Measurements from ENCODE around the gene AHI1. TPM values are rescaled to one million over a fixed set of nuclear protein-coding genes. Genes with fewer than 3 reads are reported as not detected.

The AHI1 gene
- total RNA-seq, 1 experiment from 2014 or later: 14.1 TPM

DNA sequence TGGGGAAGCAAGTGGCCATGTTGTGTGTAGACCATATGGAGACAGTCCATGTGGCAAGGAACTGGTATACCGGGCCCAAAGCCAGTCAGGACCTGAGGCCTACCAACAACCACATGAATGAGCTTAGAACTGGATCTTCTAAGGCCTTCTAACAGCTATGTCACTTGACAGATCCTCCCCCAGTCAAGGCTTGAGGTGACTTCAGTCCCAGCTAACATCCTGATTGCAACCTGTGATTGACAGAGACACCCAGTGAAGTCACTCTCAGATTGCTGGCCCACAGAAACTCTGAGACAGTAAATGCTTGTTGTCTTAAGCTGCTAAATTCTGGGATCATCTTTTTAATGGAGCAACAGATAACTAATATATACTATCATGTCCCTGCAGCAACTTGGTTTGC is 32.9 kb downstream of the AHI1 start:
- H4K20me1 ChIP-seq (ENCODE audit: insufficient read depth, low read depth, low read length): no peaks in the 10 kb centered on the region
- no peak overlapping the region for H2AFZ ChIP-seq (ENCODE audit: low read length)
- H3K36me3 ChIP-seq (ENCODE audit: insufficient read depth, low read length): peaks cover 6% of the 10 kb centered on the region; the same call in 1 of the 2 replicates
- no peak overlapping the region for H3K4me3 ChIP-seq (ENCODE audit: low read length)
- peaks cover 12% of the 10 kb centered on the region; the same call in 1 of the 2 replicates for H3K79me2 ChIP-seq (ENCODE audit: low read length)
- DNase-seq: peak; percentile 46
- H3K27ac ChIP-seq (ENCODE audit: low read length): peak overlapping the region; percentile 71
- no peak overlapping the region for H3K9ac ChIP-seq (ENCODE audit: low read length)
- no peak overlapping the region for H3K4me2 ChIP-seq (ENCODE audit: low read depth, low read length, poor library complexity, severe bottlenecking)
- no peaks in the 10 kb centered on the region for H3K9me2 ChIP-seq (replicated peaks; ENCODE audit: insufficient read depth, low read length)
- H3K9me3 ChIP-seq (ENCODE audit: low read length): no peaks in the 10 kb centered on the region
- H3K4me1 ChIP-seq (ENCODE audit: low read length): peaks cover 21% of the 10 kb centered on the region
- H3K27me3 ChIP-seq (ENCODE audit: low read length): no peaks in the 10 kb centered on the region

- H3K9ac ChIP-seq (ENCODE audit: low read length): no peak overlapping the region
- H3K4me2 ChIP-seq (ENCODE audit: low read depth, low read length, poor library complexity, severe bottlenecking): no peak overlapping the region
- H3K9me3 ChIP-seq (ENCODE audit: low read length): no peaks in the 10 kb centered on the region
- no peaks in the 10 kb centered on the region for H4K20me1 ChIP-seq (ENCODE audit: insufficient read depth, low read depth, low read length)
- no peak for DNase-seq
- no peak overlapping the region for H3K27ac ChIP-seq (ENCODE audit: low read length)
- H2AFZ ChIP-seq (ENCODE audit: low read length): no peak overlapping the region
- H3K9me2 ChIP-seq (replicated peaks; ENCODE audit: insufficient read depth, low read length): no peaks in the 10 kb centered on the region
- no peak overlapping the region for H3K4me3 ChIP-seq (ENCODE audit: low read length)
- peaks cover 3% of the 10 kb centered on the region; the same call in 1 of the 2 replicates for H3K36me3 ChIP-seq (ENCODE audit: insufficient read depth, low read length)
- H3K27me3 ChIP-seq (ENCODE audit: low read length): no peaks in the 10 kb centered on the region
- H3K4me1 ChIP-seq (ENCODE audit: low read length): peaks cover 20% of the 10 kb centered on the region
- no peaks in the 10 kb centered on the region for H3K79me2 ChIP-seq (ENCODE audit: low read length)
These were observed 36.3 kb downstream of the AHI1 start for GRCh38 chr6:135461208-135461607.

- Histone ChIP-seq H3K9ac (ENCODE audit: low read length) (no peak overlapping the region), H3K27me3 (ENCODE audit: low read length) (no peaks in the 10 kb centered on the region), H2AFZ (ENCODE audit: low read length) (no peak overlapping the region), H3K4me2 (ENCODE audit: low read depth, low read length, poor library complexity, severe bottlenecking) (no peak overlapping the region), H3K36me3 (ENCODE audit: insufficient read depth, low read length) (peaks cover 3% of the 10 kb centered on the region; the same call in 1 of the 2 replicates), H3K27ac (ENCODE audit: low read length) (no peak overlapping the region), H4K20me1 (ENCODE audit: insufficient read depth, low read depth, low read length) (no peaks in the 10 kb centered on the region), H3K4me3 (ENCODE audit: low read length) (no peak overlapping the region), H3K9me2 (replicated peaks; ENCODE audit: insufficient read depth, low read length) (no peaks in the 10 kb centered on the region), H3K9me3 (ENCODE audit: low read length) (no peaks in the 10 kb centered on the region), H3K4me1 (ENCODE audit: low read length) (0 out of 2 replicates have a peak, but pooled peaks cover 4% of the 10 kb centered on the region), H3K79me2 (ENCODE audit: low read length) (no peaks in the 10 kb centered on the region)
- no peak for DNase-seq
These were observed 39.5 kb downstream of the AHI1 start for GRCh38 chr6:135458051-135458450.

DNA sequence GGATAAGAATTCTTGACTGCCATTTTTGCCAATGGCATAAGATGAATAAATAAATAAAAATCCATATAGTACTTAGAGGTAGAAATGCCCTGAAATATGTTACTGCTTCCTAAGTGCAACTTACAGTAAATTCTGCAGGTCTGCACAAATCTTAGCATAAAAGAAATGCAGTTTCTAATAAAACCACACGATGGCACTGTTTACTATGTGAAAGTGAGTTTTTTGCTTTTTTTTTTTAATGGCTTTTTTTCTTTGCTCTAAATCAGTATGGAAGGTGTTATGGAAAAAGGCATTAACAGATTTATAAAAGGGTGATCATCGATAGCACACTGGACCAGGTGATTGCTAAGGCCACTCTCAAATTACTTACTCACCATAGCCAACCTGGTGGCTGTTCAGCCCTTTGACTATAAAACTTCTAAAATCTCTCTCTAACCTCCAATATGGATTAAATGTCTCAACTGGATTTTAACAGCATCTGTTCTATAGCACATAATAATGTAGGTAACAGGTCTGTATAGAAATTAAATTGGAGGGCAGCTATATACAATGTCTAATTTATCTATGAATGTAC is 45.8 kb downstream of the AHI1 start:
- no peak overlapping the region for H3K9ac ChIP-seq (ENCODE audit: low read length)
- DNase-seq: peak; percentile 89
- no peaks in the 10 kb centered on the region for H3K9me3 ChIP-seq (ENCODE audit: low read length)

GRCh38 chr6:135449246-135449645 is 48.3 kb downstream of the AHI1 start:
- Histone ChIP-seq H3K27ac (ENCODE audit: low read length) (no peak overlapping the region), H3K4me2 (ENCODE audit: low read depth, low read length, poor library complexity, severe bottlenecking) (no peak overlapping the region), H3K9ac (ENCODE audit: low read length) (no peak overlapping the region), H4K20me1 (ENCODE audit: insufficient read depth, low read depth, low read length) (no peaks in the 10 kb centered on the region), H3K36me3 (ENCODE audit: insufficient read depth, low read length) (no peaks in the 10 kb centered on the region; the same call in 1 of the 2 replicates), H2AFZ (ENCODE audit: low read length) (peak overlapping the region; percentile 31; the same call in 1 of the 2 replicates), H3K4me1 (ENCODE audit: low read length) (peaks cover 5% of the 10 kb centered on the region), H3K9me2 (replicated peaks; ENCODE audit: insufficient read depth, low read length) (no peaks in the 10 kb centered on the region), H3K79me2 (ENCODE audit: low read length) (no peaks in the 10 kb centered on the region), H3K4me3 (ENCODE audit: low read length) (no peak overlapping the region), H3K9me3 (ENCODE audit: low read length) (no peaks in the 10 kb centered on the region), H3K27me3 (ENCODE audit: low read length) (no peaks in the 10 kb centered on the region)
- DNase-seq: no peak

More for the DNA sequence above, 45.8 kb downstream of the AHI1 start:
- Histone ChIP-seq H3K36me3 (ENCODE audit: insufficient read depth, low read length) (no peaks in the 10 kb centered on the region), H3K4me3 (ENCODE audit: low read length) (no peak overlapping the region), H3K79me2 (ENCODE audit: low read length) (no peaks in the 10 kb centered on the region), H3K4me1 (ENCODE audit: low read length) (peaks cover 5% of the 10 kb centered on the region), H4K20me1 (ENCODE audit: insufficient read depth, low read depth, low read length) (no peaks in the 10 kb centered on the region), H2AFZ (ENCODE audit: low read length) (no peak overlapping the region), H3K4me2 (ENCODE audit: low read depth, low read length, poor library complexity, severe bottlenecking) (no peak overlapping the region), H3K27ac (ENCODE audit: low read length) (no peak overlapping the region), H3K9me2 (replicated peaks; ENCODE audit: insufficient read depth, low read length) (no peaks in the 10 kb centered on the region), H3K27me3 (ENCODE audit: low read length) (no peaks in the 10 kb centered on the region)

- H3K9ac ChIP-seq (ENCODE audit: low read length): no peak overlapping the region
- H3K9me3 ChIP-seq (ENCODE audit: low read length): no peaks in the 10 kb centered on the region
- H3K4me1 ChIP-seq (ENCODE audit: low read length): no peaks in the 10 kb centered on the region
- no peak overlapping the region for H2AFZ ChIP-seq (ENCODE audit: low read length)
- H4K20me1 ChIP-seq (ENCODE audit: insufficient read depth, low read depth, low read length): no peaks in the 10 kb centered on the region
- H3K79me2 ChIP-seq (ENCODE audit: low read length): no peaks in the 10 kb centered on the region
- H3K27me3 ChIP-seq (ENCODE audit: low read length): no peaks in the 10 kb centered on the region
- no peak overlapping the region for H3K4me2 ChIP-seq (ENCODE audit: low read depth, low read length, poor library complexity, severe bottlenecking)
- no peak for DNase-seq
- H3K4me3 ChIP-seq (ENCODE audit: low read length): no peak overlapping the region
- no peak overlapping the region for H3K27ac ChIP-seq (ENCODE audit: low read length)
- H3K36me3 ChIP-seq (ENCODE audit: insufficient read depth, low read length): no peaks in the 10 kb centered on the region; the same call in 1 of the 2 replicates
- H3K9me2 ChIP-seq (replicated peaks; ENCODE audit: insufficient read depth, low read length): no peaks in the 10 kb centered on the region
These were observed 57.3 kb downstream of the AHI1 start for GRCh38 chr6:135440087-135440792.

DNA sequence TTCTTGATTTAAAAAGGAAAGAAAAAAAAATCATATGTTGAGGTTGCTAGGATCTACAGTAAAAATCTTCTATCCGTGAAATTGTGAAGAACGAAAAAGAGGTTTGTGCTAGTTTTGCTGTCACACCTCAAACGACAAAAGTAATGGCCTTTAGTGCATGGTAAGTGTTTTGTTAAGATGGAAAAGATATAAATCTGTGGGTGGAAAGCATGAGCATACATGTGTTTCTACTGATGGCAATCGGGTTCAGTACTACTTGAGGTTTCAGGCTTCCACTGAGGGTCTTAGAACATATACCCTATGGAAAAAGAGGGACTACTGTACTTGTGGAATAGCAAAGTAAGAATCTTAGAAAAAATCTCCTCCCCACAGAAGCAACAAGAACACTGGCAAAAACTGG is 58.0 kb downstream of the AHI1 start:
- H3K9ac ChIP-seq (ENCODE audit: low read length): no peak overlapping the region
- no peaks in the 10 kb centered on the region for H3K9me3 ChIP-seq (ENCODE audit: low read length)
- H3K27ac ChIP-seq (ENCODE audit: low read length): no peak overlapping the region
- H3K4me3 ChIP-seq (ENCODE audit: low read length): no peak overlapping the region
- H3K4me1 ChIP-seq (ENCODE audit: low read length): no peaks in the 10 kb centered on the region
- peaks cover 5% of the 10 kb centered on the region; the same call in 1 of the 2 replicates for H3K36me3 ChIP-seq (ENCODE audit: insufficient read depth, low read length)
- no peaks in the 10 kb centered on the region for H4K20me1 ChIP-seq (ENCODE audit: insufficient read depth, low read depth, low read length)
- no peaks in the 10 kb centered on the region for H3K27me3 ChIP-seq (ENCODE audit: low read length)
- no peak for DNase-seq
- H3K4me2 ChIP-seq (ENCODE audit: low read depth, low read length, poor library complexity, severe bottlenecking): no peak overlapping the region
- H2AFZ ChIP-seq (ENCODE audit: low read length): no peak overlapping the region
- no peaks in the 10 kb centered on the region for H3K9me2 ChIP-seq (replicated peaks; ENCODE audit: insufficient read depth, low read length)
- H3K79me2 ChIP-seq (ENCODE audit: low read length): no peaks in the 10 kb centered on the region

GRCh38 chr6:135438907-135439535 is 58.5 kb downstream of the AHI1 start:
- no peaks in the 10 kb centered on the region for H4K20me1 ChIP-seq (ENCODE audit: insufficient read depth, low read depth, low read length)
- peaks cover 6% of the 10 kb centered on the region; the same call in 1 of the 2 replicates for H3K36me3 ChIP-seq (ENCODE audit: insufficient read depth, low read length)
- no peaks in the 10 kb centered on the region for H3K9me2 ChIP-seq (replicated peaks; ENCODE audit: insufficient read depth, low read length)
- no peak overlapping the region for H3K9ac ChIP-seq (ENCODE audit: low read length)
- peak; percentile 74 for DNase-seq
- no peak overlapping the region for H3K4me2 ChIP-seq (ENCODE audit: low read depth, low read length, poor library complexity, severe bottlenecking)
- H3K4me3 ChIP-seq (ENCODE audit: low read length): no peak overlapping the region
- H3K4me1 ChIP-seq (ENCODE audit: low read length): peaks cover 2% of the 10 kb centered on the region; the same call in 1 of the 2 replicates
- H3K79me2 ChIP-seq (ENCODE audit: low read length): no peaks in the 10 kb centered on the region
- no peaks in the 10 kb centered on the region for H3K27me3 ChIP-seq (ENCODE audit: low read length)
- H3K9me3 ChIP-seq (ENCODE audit: low read length): no peaks in the 10 kb centered on the region
- H3K27ac ChIP-seq (ENCODE audit: low read length): no peak overlapping the region
- no peak overlapping the region for H2AFZ ChIP-seq (ENCODE audit: low read length)

Measured in Karpas-422 (cell line).